Osteocyte (in vitro differentiated cells): ENCODE results near the gene POTEB. TPM values are rescaled to one million over a fixed set of nuclear protein-coding genes. Genes with fewer than 3 reads are reported as not detected.
A peak's percentile ranks its signal among the peaks of the same experiment; 100 is the strongest.
"Not testable (repeated sequence)": the region's sequence is repeated elsewhere in the genome, so short reads cannot be mapped to it uniquely, and the experiment has no call there.

ENCODE experiments used
- DNase-seq: peaks from one replicate; pipeline ENCODE4 v3.0.0; 2021; ENCODE audit warnings: mixed read lengths; ENCODE audit not compliant: unreplicated experiment; ENCODE audit errors: extremely low spot score
- H3K27ac Mint-ChIP-seq: one replicate; pipeline ENCODE4 v1.8.0; 2021; ENCODE audit warnings: mild to moderate bottlenecking, mixed read lengths; ENCODE audit not compliant: unreplicated experiment
- H3K27me3 Mint-ChIP-seq: one replicate; pipeline ENCODE4 v1.8.0; 2021; ENCODE audit warnings: mixed read lengths; ENCODE audit not compliant: unreplicated experiment
- H3K36me3 Mint-ChIP-seq: one replicate; pipeline ENCODE4 v1.8.0; 2021; ENCODE audit warnings: mixed read lengths; ENCODE audit not compliant: unreplicated experiment
- H3K4me1 Mint-ChIP-seq: one replicate; pipeline ENCODE4 v1.8.0; 2021; ENCODE audit warnings: mixed read lengths; ENCODE audit not compliant: unreplicated experiment
- H3K4me3 Mint-ChIP-seq: one replicate; pipeline ENCODE4 v1.8.0; 2021; ENCODE audit warnings: mild to moderate bottlenecking, moderate library complexity, mixed read lengths; ENCODE audit not compliant: unreplicated experiment
- H3K9me3 Mint-ChIP-seq: one replicate; pipeline ENCODE4 v1.8.0; 2021; ENCODE audit warnings: mixed read lengths; ENCODE audit not compliant: unreplicated experiment
- long read RNA-seq: library from polyadenylated mRNA; unstranded; transcript quantifications from one replicate; pipeline ENCODE4 v2.0.0, GENCODE V29; 2021
- microRNA-seq: library from miRNA; unstranded; fragments of <30 nt; microRNA quantifications from one replicate; pipeline ENCODE4 v1.1.0, GENCODE V29; 2020; ENCODE audit not compliant: unreplicated experiment
- total RNA-seq: library from RNA; stranded (reverse); gene quantifications from 2 replicates; pipeline ENCODE4 v1.2.1, GENCODE V29; 2021

POTEB gene
- total RNA-seq = not detected in 2 replicates
- long read RNA-seq = 0 reads

- H3K9me3 Mint-ChIP-seq, H3K4me1 Mint-ChIP-seq, H3K27ac Mint-ChIP-seq, H3K4me3 Mint-ChIP-seq, H3K27me3 Mint-ChIP-seq, H3K36me3 Mint-ChIP-seq, DNase-seq: not testable (repeated sequence)
These were observed at the start of gene POTEB for GRCh38 chr15:21877635-21878034. POTEB (minus strand) TSS chr15:21877735; CDS start chr15:21877246, 489 bp downstream.

GRCh38 chr15:21890955-21891354 is 13.4 kb upstream of the POTEB start:
- not testable (repeated sequence) for H3K36me3 Mint-ChIP-seq, DNase-seq, H3K9me3 Mint-ChIP-seq, H3K27me3 Mint-ChIP-seq, H3K4me1 Mint-ChIP-seq, H3K27ac Mint-ChIP-seq, H3K4me3 Mint-ChIP-seq

- H3K4me1 Mint-ChIP-seq, H3K9me3 Mint-ChIP-seq, H3K27me3 Mint-ChIP-seq, DNase-seq, H3K36me3 Mint-ChIP-seq, H3K4me3 Mint-ChIP-seq, H3K27ac Mint-ChIP-seq: not testable (repeated sequence)
These were observed 12.0 kb upstream of the POTEB start for GRCh38 chr15:21889542-21889941.

GRCh38 chr15:21838831-21839230 is 38.7 kb downstream of the POTEB start:
- H3K36me3 Mint-ChIP-seq, H3K27me3 Mint-ChIP-seq, H3K4me3 Mint-ChIP-seq, H3K9me3 Mint-ChIP-seq, H3K27ac Mint-ChIP-seq, H3K4me1 Mint-ChIP-seq: not testable (repeated sequence)
- peak; percentile 57 for DNase-seq

Small RNAs within 50 kb of the gene (microRNA-seq; reads per million reads assigned to microRNA genes)
- gene MIR3118-4 = not detected

Other genes with a start within 250 kb of the POTEB start
- gene OR4M2, start 202.8 kb upstream of the POTEB start, total RNA-seq = not detected in 2 replicates